HG03457 (cell line): ENCODE data around the gene EDARADD.
"Not testable (repeated sequence)": the region's sequence is repeated elsewhere in the genome, so short reads cannot be mapped to it uniquely, and the experiment has no call there.

Experiments
- ATAC-seq: cut with Tn5 transposase; IDR thresholded peaks from one replicate; pipeline ENCODE4 v1.9.1; 2021; ENCODE audit warnings: moderate number of reproducible peaks; ENCODE audit not compliant: unreplicated experiment

Gene EDARADD

GRCh38 chr1:236393681-236394481 is at the start of gene EDARADD:
Gene EDARADD (plus strand): TSS chr1:236394286. CDS start chr1:236394445, 159 bp downstream.
- ATAC-seq = no peak

GRCh38 chr1:236345728-236346127 is 48.4 kb upstream of the EDARADD start:
- ATAC-seq = no peak

GRCh38 chr1:236348071-236348470 is 46.0 kb upstream of the EDARADD start:
- ATAC-seq = no peak

- no peak for ATAC-seq
Observed at GRCh38 chr1:236350308-236350707, 43.8 kb upstream of the EDARADD start.

- no peak for ATAC-seq
Observed at GRCh38 chr1:236351875-236352573, 42.1 kb upstream of the EDARADD start.

- ATAC-seq = not testable (repeated sequence)
Observed at GRCh38 chr1:236352747-236353146, 41.3 kb upstream of the EDARADD start.

- no peak for ATAC-seq
Observed at GRCh38 chr1:236353813-236354212, 40.3 kb upstream of the EDARADD start.

- ATAC-seq = no peak
Observed at GRCh38 chr1:236354330-236355147, 39.5 kb upstream of the EDARADD start.

- no peak for ATAC-seq
Observed at GRCh38 chr1:236356141-236356540, 37.9 kb upstream of the EDARADD start.

- no peak for ATAC-seq
Observed at GRCh38 chr1:236361909-236362590, 32.0 kb upstream of the EDARADD start.

- ATAC-seq = no peak
Observed at GRCh38 chr1:236363237-236363636, 30.8 kb upstream of the EDARADD start.

- ATAC-seq = no peak
Observed at GRCh38 chr1:236365999-236366570, 28.0 kb upstream of the EDARADD start.

GRCh38 chr1:236366681-236367080 is 27.4 kb upstream of the EDARADD start:
- ATAC-seq = not testable (repeated sequence)

GRCh38 chr1:236370420-236370819 is 23.7 kb upstream of the EDARADD start:
- ATAC-seq = no peak

GRCh38 chr1:236371083-236371482 is 23.0 kb upstream of the EDARADD start:
- ATAC-seq = no peak

- ATAC-seq = no peak
Observed at GRCh38 chr1:236377832-236378535, 16.1 kb upstream of the EDARADD start.

GRCh38 chr1:236381565-236382158 is 12.4 kb upstream of the EDARADD start:
- ATAC-seq = no peak

GRCh38 chr1:236388332-236388731 is 5.8 kb upstream of the EDARADD start:
- no peak for ATAC-seq

- ATAC-seq = no peak
Observed at GRCh38 chr1:236389253-236389652, 4.8 kb upstream of the EDARADD start.
